DMS53 (cell line): ENCODE results near the gene HSPBP1.
A peak's percentile ranks its signal among the peaks of the same experiment; 100 is the strongest.

ENCODE experiments used
- DNase-seq: peaks from one replicate; lab custom pipeline; 2025; lab: John Stamatoyannopoulos, UW

The HSPBP1 gene

GRCh38 chr19:55255618-55256423 lies 24.1 kb downstream of the HSPBP1 start:
- DNase-seq: peak; percentile 79

- DNase-seq: peak; percentile 58
These were observed 25.3 kb downstream of the HSPBP1 start for GRCh38 chr19:55254625-55254977.

DNA sequence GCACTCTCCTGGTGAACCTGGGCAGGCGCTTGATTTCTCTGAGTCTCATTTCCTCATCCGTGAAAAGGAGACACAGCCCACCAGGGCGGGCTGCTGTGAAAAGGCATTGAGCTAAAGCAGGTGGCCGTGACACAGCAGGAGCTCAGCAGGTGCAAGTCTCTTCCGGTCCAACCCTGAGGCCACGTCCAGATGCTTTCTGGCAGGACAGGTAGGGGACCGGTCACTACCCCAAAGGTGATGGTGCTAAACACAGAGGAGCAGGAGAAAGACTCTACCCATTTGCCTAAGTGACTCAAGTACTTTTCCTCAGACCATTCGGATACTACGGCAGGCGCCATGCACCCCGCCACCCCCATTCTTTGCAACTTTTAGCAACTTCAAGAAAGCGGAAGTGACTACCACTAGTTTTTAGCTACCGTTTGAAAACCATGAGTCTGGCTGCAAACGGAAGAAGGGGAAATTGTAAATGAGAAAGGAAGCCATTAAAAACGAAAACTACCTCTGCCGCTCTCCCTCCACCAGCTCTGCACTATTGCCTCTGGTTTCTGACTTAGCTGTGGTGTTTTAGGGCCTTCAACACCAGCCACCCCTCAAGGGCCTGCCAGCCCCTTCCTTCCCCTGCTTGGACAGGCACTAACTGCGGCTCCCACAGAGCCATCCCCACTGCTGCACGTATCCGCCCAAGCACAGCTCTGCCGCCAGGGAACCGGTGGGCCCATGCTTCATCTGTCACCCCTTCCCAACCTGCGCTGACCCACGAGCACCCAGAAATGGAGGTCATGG lies 25.9 kb downstream of the HSPBP1 start:
- DNase-seq: peak; percentile 97

DNA sequence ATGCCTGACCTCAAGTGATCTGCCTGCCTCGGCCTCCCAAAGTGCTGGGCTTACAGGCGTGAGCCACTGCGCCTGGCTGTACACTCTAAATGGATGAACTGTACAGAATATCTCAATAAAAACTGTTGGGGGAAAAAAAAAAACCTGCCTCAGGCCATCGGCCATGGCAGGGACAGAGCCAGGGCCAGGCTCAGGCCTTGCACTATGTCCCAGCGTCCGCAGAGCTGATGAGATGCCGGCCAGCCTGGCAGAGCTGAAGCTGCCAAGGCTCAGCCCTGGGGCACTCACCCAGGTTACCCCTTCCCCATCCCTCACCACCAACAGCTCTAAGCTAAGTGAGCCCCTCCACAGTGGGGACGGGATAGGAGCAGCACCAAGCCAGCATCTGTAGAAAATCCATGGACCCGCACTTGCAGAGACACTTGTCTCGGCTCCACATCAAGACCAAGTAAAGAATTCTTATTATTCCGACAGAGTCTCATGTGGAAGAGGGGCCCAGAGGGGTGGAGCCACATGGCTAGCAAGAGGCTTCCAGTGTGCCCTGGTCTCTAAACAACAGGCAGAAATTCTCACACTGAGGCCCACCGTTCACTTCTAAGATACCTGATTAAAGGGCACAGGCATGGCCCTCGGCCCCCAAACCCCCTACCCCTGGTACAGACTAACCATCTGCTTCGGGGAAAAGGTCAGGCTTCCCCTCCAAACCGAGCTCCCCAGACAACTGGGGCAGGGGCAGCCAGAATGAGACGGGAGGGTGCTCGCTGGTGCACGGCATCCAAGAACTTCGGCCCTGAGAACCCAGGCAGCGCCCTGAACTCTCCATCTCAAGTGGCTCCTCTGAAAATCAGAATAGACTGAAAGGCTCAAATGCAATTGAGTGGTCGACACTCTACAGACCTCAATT lies 26.9 kb downstream of the HSPBP1 start:
- DNase-seq: peak; percentile 49

DNA sequence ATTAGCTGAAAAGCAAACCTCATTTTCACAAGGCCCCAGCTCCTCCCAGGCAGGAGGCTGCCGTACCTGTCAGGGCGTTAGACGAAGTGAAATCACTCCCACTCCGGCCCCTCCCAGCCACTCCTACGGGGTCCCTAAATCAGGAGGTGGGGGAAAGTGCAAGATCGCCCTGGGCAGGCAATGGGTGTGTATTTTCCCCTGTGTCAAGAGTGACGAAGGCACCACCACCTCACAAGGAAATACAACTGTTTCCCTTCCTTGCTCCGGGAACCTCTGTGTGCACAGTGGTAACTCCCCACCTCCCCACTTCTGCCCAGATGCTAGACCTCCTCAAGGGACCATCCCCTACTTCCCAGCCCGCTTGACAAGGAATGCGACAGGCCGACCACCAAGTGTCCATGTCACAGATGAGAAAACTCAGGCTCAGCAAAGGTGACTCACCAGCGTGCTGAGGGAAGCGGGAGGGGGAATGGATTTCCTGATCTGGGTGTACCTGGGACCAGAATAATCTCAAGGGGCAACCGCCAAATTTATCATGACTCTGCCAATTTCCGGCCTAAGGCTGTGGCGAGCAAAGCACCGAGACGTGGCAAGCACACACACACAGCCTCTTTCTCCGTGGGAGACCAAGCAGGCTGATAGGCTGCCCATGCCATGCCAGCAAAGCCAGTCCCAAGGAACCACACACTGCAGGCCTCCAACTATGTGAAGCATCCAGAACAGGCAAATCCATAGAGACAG lies 28.4 kb downstream of the HSPBP1 start:
- peak; percentile 29 for DNase-seq

- DNase-seq: no peak
These were observed 29.5 kb downstream of the HSPBP1 start for GRCh38 chr19:55250262-55251036.

- DNase-seq: no peak
These were observed 30.1 kb downstream of the HSPBP1 start for GRCh38 chr19:55249841-55250240.

DNA sequence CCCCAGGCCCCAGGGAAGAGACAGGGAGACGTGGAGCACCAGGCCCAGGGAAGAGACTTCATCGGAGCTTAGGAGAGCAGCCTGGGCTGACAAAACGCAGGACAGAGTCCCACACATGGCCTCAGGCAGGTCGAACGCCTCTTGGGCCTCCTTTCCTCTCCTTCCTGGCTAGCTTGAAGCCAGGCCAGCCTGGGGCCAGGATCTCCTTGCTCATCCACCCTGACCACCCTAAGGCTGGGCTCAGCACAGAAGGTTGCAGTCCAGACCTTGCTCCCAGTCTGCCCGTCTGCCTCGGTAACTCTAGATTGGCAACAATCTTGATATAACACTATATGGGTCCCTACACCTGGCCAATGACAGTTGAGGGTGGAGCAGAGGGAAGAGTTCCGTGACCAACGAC lies 31.2 kb downstream of the HSPBP1 start:
- no peak for DNase-seq

DNA sequence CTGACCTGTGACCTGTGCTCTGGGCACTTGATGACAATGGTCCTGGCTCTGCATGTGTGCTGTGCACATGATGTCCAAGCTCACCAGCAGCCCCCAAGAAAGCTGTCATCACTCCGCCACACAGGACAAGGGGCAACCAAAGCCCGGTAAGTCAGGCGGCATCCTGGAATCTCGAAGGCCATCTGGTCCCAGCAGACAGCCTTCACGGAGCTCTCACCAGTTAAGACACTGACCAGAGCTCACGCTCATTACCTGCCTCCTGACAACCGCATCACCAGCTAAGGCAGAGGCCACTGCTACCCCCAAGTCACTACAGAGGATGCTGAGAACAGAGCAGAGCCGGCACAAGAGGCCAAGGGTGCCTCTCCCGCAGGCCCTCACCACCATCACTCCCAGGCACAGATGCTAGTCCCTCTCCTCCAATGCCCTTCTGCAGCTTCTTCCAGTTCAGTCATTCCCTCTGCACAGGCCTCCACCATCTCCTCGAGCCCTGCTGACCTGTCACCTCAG lies 31.7 kb downstream of the HSPBP1 start:
- no peak for DNase-seq

- peak; percentile 33 for DNase-seq
These were observed 32.2 kb downstream of the HSPBP1 start for GRCh38 chr19:55247621-55248099.

GRCh38 chr19:55246462-55247451 lies 33.2 kb downstream of the HSPBP1 start:
- no peak for DNase-seq

DNA sequence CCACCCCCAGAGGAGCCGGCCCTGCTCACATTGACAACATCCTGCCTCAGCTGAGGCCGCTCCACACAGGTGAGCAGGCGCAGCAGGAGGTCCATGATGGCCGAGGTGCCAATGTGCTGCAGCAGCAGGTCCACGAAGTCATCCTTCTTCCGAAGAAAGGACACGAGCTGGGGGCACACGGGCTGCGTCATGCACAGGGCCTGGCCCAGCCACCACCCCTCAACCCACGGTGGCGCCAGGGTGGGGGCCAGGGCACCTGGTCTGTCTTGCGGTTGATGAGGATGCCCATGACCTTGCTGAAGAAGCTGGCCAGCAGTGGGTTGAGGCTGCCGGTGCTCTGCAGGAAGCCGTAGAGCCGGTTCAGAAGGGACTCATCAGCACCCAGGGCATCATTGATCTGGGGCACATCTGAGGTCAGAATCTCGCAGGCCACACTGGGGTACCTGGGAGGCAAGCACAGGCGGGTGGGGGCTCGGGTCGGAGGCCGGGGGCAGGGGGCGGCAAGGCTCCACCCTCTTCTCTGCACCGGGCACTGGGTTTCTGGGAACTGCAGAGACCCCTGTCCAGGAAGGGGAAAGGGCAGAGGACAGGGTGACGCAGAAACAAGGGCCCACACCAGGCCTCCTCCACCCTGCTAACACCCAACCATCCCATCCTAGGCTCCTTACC lies 34.5 kb downstream of the HSPBP1 start:
- DNase-seq: no peak

GRCh38 chr19:55244004-55244680 lies 35.8 kb downstream of the HSPBP1 start:
- no peak for DNase-seq

- no peak for DNase-seq
These were observed 37.4 kb downstream of the HSPBP1 start for GRCh38 chr19:55242517-55242916.

DNA sequence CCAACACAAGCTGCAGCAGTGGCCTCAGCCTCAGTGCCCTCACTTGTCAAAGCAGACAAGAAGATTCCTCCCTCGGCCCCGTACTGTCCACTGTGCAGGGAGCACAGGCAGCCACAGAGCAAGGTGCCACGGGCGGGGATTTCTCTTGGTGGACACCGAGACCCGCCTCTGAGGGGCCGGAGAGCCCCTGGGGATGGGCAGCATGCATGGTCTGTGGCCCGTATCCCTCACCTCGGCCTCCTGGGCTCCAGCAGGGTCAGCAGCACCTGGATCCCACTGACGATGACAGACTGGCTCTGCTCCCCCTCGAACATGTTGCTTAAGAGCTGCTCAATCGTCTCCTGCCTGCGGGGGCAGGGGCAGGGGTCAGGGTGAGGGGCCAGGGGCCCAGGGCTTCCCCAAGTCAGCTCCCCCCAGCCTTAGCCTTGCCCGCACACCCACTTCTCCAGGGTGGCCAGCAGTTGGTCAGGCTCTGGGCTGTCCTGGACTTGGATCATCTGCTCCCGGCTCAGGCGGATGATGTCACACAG lies 37.9 kb downstream of the HSPBP1 start:
- no peak for DNase-seq

DNA sequence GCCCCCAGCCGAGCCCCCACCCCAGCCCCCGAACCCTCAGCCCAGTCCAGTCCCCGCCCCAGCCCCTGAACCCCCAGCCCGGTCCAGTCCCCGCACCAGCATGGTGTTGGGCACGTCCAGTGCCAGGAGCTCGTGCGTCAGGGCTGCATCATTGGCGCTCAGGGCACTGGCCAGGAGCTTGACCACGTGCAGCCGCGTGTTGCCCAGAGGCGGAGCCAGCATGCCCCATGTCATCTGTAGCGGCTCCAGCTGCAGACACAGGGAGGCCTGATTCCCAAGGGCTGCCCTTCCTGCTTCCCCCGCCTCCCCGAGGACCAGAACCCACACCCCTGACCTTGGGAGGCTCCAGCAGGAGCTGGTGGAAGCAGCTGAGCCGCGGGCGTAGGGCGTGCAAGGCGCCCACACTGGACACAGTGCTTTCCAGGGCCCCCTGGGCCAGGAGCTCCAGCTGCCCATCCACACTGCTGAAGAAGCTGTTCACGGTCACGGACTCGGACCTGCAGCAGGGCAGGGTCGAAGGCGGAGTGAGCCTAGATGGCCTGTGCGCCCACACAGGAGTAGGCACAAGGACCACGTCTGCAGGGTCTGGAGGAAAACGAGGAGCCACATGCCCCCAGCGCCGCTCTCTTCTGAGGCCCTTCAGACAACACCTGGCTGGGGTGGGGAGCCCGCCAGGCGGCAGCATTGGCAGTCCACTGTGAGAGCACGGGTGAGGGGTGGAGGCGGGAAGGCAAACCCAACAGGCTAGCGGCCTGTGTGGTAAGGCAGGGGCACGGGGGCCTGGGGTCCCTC lies 38.6 kb downstream of the HSPBP1 start:
- no peak for DNase-seq

DNA sequence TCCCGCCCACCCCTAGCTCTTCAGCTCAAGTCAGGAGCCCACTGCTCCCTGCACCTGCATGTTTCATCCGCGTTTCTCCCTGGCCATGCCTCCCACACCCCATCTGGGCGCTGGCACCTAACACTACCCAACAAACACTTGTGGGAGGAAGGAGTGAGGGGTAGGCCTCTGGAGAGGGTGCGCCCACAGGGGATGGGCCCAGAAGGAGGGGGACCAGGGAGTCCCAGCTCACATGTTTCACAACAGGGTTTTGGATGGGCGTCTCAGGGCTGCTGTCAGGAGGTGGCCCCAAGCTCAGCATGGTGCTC lies 39.2 kb downstream of the HSPBP1 start:
- DNase-seq: no peak
